RPMI7951 (cell line): ENCODE measurements around the gene GPC6. TPM values are rescaled to one million over a fixed set of nuclear protein-coding genes. Genes with fewer than 3 reads are reported as not detected.
A peak's percentile ranks its signal among the peaks of the same experiment; 100 is the strongest.
"Not testable (repeated sequence)": the region's sequence is repeated elsewhere in the genome, so short reads cannot be mapped to it uniquely, and the experiment has no call there.

Source experiments
- DNase-seq: peaks from one replicate; pipeline ENCODE4 v3.0.0-alpha.2; 2012; ENCODE audit warnings: low read depth
- total RNA-seq: library from RNA; depleted of rRNA; stranded (reverse); fragments of >200 nt; shearing (Covaris generic); gene quantifications from 2 replicates; pipeline ENCODE4 v1.2.3, GENCODE V29; 2014; rRNA removed

Gene GPC6
- under 0.01 and 0.20 TPM in 2 replicates for total RNA-seq

DNA sequence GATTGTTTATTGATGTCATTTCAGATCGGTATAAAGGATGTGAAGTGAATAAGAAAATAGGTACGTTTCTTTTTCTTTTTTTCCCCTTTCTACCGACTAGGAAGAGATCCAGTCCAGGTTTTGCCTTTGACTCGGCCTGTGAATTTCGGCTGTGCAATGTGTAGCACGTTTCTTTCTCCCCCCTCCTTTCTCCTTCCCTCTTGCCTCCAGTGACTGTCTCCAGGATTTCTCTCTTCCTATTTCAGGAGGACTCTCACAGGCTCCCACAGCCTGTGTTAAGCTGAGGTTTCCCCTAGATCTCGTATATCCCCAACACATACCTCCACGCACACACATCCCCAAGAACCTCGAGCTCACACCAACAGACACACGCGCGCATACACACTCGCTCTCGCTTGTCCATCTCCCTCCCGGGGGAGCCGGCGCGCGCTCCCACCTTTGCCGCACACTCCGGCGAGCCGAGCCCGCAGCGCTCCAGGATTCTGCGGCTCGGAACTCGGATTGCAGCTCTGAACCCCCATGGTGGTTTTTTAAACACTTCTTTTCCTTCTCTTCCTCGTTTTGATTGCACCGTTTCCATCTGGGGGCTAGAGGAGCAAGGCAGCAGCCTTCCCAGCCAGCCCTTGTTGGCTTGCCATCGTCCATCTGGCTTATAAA is at the start of gene GPC6:
Gene GPC6, plus strand, starts transcription at position 185 of the 657 bp plus-strand sequence.
- peak; percentile 33 for DNase-seq

GRCh38 chr13:93180356-93180969 is 46.1 kb upstream of the GPC6 start:
- DNase-seq, result no peak

GRCh38 chr13:93182406-93182805 is 44.2 kb upstream of the GPC6 start:
- no peak for DNase-seq

DNA sequence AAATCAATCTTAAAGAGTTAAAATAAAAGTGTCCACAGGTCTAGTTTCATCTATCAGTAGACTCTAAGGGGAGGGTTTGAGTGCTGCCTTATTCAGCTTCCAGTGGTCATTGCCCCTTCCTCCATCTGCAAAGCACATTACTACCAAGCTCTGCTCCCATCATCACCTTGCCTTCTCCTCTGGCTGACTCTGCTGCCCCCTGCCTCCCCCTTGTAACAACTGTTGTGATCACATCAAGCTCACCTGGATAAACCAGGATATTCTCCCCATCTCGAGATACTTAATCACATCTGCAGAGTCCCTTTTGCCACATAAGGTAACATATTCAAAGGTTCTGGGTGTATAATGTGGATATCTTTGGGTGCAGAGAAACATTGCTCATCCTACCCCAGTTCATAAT is 43.3 kb upstream of the GPC6 start:
- DNase-seq, result no peak

DNA sequence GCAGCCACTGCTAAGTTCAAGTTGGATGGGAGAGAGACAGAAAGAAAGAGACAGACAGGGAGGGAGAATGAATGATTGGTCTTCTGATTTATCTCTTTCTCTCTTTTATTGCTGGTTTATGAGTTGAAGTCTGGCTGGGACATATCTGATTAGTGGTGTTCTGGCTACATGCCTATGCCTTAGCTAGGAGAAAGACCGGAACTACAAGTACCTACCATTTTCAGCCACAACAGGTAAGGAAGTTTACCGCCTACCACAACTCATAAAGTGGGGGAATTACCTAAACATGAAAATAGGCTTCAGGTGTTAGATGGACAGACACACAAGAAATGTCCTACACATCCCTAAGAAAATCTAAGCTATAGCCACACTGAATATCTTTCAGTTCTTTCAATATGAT is 36.6 kb upstream of the GPC6 start:
- DNase-seq, result no peak

DNA sequence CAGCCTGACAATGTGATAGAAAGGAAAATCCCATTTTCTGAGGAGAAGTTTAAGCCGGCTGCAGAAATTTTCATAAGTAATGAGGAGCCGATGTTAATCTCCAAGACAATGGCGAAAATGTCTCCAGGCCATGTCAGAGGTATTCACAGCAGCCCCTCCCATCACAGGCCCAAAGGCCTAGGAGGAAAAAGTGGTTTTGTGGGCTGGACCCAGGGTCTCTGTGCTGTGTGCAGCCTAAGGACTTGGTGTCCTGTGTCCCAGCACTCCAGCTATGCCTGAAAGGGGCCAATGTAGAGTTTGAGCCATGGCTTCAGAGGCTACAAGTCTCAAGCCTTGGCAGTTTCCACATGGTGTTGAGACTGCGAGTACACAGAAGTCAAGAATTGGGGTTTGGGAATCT is 32.9 kb upstream of the GPC6 start:
- no peak for DNase-seq

DNA sequence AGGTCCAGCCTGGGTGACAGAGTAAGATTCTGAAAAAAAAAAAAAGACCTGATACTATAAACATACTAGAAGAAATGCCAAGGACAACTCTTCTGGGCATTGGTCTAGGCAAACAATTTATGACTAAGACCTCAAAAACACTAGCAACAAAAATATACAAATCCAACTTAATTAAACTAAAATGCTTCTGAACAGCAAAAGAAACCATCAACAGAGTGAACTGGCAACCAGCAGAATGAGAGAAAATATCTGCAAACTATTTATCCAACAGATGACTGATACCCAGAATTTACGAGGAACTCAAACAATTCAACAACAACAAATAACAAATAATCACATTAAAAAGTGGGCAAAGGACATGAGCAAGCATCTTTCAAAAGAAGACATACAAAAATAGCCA is 26.8 kb upstream of the GPC6 start:
- no peak for DNase-seq

DNA sequence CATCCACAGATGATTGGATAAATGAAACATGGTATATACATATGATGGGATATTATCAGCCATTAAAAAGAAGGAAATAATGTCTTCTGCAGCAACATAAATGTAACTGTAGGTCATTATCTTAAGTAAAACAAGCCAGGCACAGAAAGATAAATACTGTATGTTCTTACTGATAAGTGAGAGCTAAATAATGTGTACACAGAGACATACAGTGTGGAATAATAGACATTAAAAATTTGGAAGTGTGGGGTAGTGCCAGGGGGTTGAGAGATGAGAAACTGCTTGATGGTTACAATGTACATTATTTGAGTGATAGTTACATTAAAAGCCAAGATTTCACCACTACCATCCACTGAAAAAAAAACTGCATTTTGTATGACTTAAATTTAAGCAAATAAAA is 26.0 kb upstream of the GPC6 start:
- DNase-seq, result no peak

- DNase-seq, result no peak
Measured at GRCh38 chr13:93201992-93202558, 24.5 kb upstream of the GPC6 start.

GRCh38 chr13:93206778-93207392 is 19.7 kb upstream of the GPC6 start:
- DNase-seq, result not testable (repeated sequence)

GRCh38 chr13:93216122-93216521 is 10.5 kb upstream of the GPC6 start:
- DNase-seq, result no peak

DNA sequence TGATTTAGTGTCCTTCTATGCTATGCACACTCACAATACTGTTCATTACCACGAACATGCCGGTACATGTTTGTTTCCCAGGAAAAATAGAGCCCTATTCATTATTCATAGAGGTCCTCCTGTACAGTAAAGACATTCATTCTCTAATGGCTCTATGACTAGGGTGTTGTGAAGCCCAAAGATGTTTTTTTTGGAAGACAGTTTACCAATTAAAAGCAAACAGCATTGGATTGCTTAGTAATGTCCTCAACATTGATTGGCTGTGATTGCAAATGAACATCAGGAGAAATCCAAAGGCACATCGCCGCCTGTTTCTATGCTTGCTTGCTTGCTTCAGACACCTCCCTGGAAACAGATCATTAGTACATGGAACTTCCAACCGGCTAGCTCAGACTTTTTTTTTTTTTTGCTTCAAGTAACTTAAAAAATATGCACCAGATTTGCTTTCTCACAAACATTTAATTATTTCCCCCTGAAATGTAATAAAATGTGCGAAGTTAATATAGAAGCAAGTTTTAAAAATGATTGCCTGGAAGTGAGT is 8.8 kb upstream of the GPC6 start:
- DNase-seq, result no peak

DNA sequence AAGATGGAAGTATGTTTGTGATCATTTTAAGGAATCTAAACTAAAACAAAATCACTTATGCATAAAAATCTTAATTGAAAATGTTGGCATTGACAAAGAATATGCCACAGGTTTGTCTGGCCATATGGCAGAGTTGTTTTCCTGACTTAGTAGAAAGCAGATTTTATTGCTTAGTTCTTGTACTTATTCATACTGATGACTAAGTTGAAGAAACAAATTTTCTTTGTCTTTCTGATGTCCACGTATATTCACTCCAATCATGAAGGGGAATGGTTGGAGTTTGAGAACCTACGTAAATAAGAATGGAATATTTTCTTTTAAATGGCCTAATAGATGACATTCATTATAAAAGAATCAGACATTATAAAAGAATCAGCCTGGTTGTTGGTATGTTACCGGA is 8.0 kb upstream of the GPC6 start:
- no peak for DNase-seq

- no peak for DNase-seq
Measured at GRCh38 chr13:93220073-93220472, 6.5 kb upstream of the GPC6 start.

DNA sequence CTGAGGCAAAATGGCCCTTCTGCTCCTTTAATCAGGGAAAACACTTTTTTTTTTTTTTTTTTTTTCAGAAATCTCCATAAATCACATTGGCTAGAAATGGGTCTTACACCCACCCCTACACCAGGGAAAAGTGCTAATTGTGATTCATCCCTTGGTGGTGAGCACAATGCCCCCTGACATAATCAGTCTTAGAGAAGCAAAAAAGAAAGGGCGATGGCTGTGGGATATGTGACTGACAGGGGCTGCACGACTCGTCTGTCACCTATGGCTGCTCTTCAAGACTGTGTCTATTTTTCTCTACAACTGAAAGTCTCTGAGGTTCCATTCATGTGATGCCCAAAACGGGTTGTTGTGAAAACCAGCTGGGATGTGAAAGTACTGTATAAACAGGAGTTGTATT is 3.6 kb upstream of the GPC6 start:
- DNase-seq, result no peak

GRCh38 chr13:93224535-93224934 is 2.1 kb upstream of the GPC6 start:
- DNase-seq, result no peak

GRCh38 chr13:93225610-93226009 is 997 bp upstream of the GPC6 start:
- DNase-seq, result no peak

DNA sequence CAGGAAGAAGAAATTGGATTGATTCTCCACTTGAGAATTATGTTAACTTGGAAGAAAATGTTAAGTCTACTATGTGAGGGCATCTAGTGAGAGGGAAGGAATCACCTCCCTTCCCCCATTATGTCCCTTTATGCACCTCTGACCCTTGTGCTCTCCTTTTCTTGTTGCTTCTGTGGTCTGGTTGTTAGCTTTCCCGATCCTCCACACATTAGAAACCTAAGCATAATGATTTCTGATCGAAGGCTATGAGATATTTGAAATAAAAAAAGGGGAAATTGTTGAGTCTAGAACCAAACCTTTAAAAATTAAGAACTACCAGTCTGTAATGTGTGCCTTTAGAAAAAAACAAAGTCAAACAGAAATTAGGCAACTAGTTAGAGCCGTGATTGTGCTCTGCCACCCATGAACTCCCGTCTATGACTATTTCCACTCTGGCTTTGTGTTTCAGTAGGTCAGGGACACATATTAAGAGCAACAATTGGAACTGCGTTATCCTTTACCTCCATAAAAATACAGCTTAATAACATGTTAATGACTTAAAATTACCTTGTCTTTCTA is 463 bp upstream of the GPC6 start:
- DNase-seq, result no peak

DNA sequence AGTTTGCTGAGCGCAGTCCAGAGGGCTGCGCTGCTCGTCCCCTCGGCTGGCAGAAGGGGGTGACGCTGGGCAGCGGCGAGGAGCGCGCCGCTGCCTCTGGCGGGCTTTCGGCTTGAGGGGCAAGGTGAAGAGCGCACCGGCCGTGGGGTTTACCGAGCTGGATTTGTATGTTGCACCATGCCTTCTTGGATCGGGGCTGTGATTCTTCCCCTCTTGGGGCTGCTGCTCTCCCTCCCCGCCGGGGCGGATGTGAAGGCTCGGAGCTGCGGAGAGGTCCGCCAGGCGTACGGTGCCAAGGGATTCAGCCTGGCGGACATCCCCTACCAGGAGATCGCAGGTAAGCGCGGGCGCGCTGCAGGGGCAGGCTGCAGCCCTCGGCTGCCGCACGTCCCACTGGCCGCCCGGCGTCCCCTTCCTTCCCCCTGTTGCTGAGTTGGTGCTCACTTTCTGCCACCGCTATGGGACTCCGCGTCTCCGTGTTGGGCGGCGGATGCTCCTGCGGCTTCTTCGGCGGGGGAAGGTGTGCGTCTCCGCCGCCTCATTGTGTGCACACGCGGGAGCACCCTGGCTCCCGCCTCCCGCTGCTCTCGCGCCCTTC is 772 bp downstream of the GPC6 start:
- no peak for DNase-seq

- DNase-seq, result peak; percentile 39
Measured at GRCh38 chr13:93227878-93228642, 1.5 kb downstream of the GPC6 start.

- no peak for DNase-seq
Measured at GRCh38 chr13:93228643-93228937, 2.0 kb downstream of the GPC6 start.
